ENCODE data around the gene LAMA3.

GRCh38 chr18:23861326-23861725 lies 172.1 kb downstream of the LAMA3 start:
- TF ChIP-seq CTCF (IDR thresholded peaks at IDR 0.05) (no peak), EP300 (IDR thresholded peaks at IDR 0.05) (no peak), POLR2A (IDR thresholded peaks at IDR 0.05) (no peak)
